HCT116 (cell line): ENCODE data around the gene POLR1B. TPM values are rescaled to one million over a fixed set of nuclear protein-coding genes. Genes with fewer than 3 reads are reported as not detected.

Experiments
- ATAC-seq: fragments of 200-7000 bp; cut with Tn5 transposase; 2 replicates; pipeline ENCODE4 v1.9.1; 2020; ENCODE audit warnings: mild to moderate bottlenecking, moderate library complexity
- BruUV-seq: library from RNA; stranded (reverse); fragments of 400-500 nt; replicated peaks from 2 replicates; lab custom pipeline; 2021; lab: Mats Ljungman, UMichigan
- CTCF ChIA-PET: fragments of 300-600 bp; sonication (Branson Sonifier 250); formaldehyde crosslinking; loops from one replicate; lab custom pipeline; 2021; ENCODE audit warnings: antibody characterized with exemption; lab: Charles Lee
- POLR2A ChIA-PET: fragments of 300-600, 350-600 bp; sonication (Branson Sonifier 250); formaldehyde crosslinking; loops from one replicate; lab custom pipeline; 2021; ENCODE audit warnings: antibody characterized with exemption; lab: Charles Lee
- RAD21 ChIA-PET, 2 experiments: fragments of 300-600 bp; sonication (Branson Sonifier 250); formaldehyde crosslinking; loops; one replicate each; lab custom pipeline; 2023; ENCODE audit warnings: low total read pairs in 2 of 2; ENCODE audit not compliant: uncharacterized antibody in 2 of 2, unreplicated experiment in 2 of 2, low non-redundant PET in 1 of 2; lab: Charles Lee
- DNase-seq: peaks from one replicate; pipeline ENCODE4 v3.0.0-alpha.2; 2010; ENCODE audit warnings: low read depth, low spot score
- H2AFZ ChIP-seq: fragments of 200-600 bp; shearing (Covaris generic), sonication (generic); 2 replicates; pipeline ENCODE4 v1.6.1; 2017; ENCODE audit warnings: low read depth, mixed run types, mixed read lengths, antibody characterized with exemption, low read length; ENCODE audit not compliant: poor library complexity, severe bottlenecking
- H3K27ac ChIP-seq: 2 replicates; pipeline ENCODE4 v1.5.1; 2012; ENCODE audit warnings: low read depth, low read length
- H3K27me3 ChIP-seq: fragments of 200-600 bp; sonication (generic); 2 replicates; pipeline ENCODE4 v1.6.1; 2016; ENCODE audit warnings: mixed run types, low read length, mixed read lengths; ENCODE audit not compliant: insufficient read depth
- H3K36me3 ChIP-seq, 2 experiments: fragments of 200-500 bp in 1 of 2; fragments of 200-600 bp in 1 of 2; sonication (Bioruptor generic) in 1 of 2; sonication (generic) in 1 of 2; 2 replicates each; pipeline versions ENCODE4 v1.5.1 to v1.6.1; 2014 to 2016; ENCODE audit warnings: low read length in 2 of 2, inconsistent platforms in 1 of 2, mixed read lengths in 1 of 2, mixed run types in 1 of 2; ENCODE audit not compliant: insufficient read depth in 2 of 2, control insufficient read depth in 1 of 2
- H3K4me1 ChIP-seq, 2 experiments: fragments of 200-600 bp in 1 of 2; sonication (generic) in 1 of 2; 2 replicates each; pipeline versions ENCODE4 v1.5.1 to v1.6.1; 2012 to 2017; ENCODE audit warnings: low read length in 2 of 2, inconsistent platforms in 1 of 2, mild to moderate bottlenecking in 1 of 2, mixed read lengths in 1 of 2, mixed run types in 1 of 2, moderate library complexity in 1 of 2; ENCODE audit not compliant: insufficient read depth in 2 of 2, control insufficient read depth in 1 of 2
- H3K4me2 ChIP-seq: fragments of 200-600 bp; sonication (generic); 2 replicates; pipeline ENCODE4 v1.6.1; 2017; ENCODE audit warnings: mixed run types, low read length, mixed read lengths
- H3K4me3 ChIP-seq, 2 experiments: fragments of 200-600 bp in 1 of 2; sonication (generic) in 1 of 2; replicated peaks in 1 of 2; 2 replicates each; pipeline ENCODE4 v1.5.1; 2011 to 2016; ENCODE audit warnings: low read length in 2 of 2, control low read depth in 1 of 2, low read depth in 1 of 2, mild to moderate bottlenecking in 1 of 2, mixed read lengths in 1 of 2, mixed run types in 1 of 2
- H3K79me2 ChIP-seq: fragments of 200-600 bp; sonication (generic); 2 replicates; pipeline ENCODE4 v1.6.1; 2017; ENCODE audit warnings: mild to moderate bottlenecking, mixed run types, low read length, moderate library complexity, mixed read lengths; ENCODE audit not compliant: insufficient read depth
- H3K9ac ChIP-seq: fragments of 200-600 bp; sonication (generic); 2 replicates; pipeline ENCODE4 v1.6.1; 2016; ENCODE audit warnings: low read length, mixed read lengths
- H3K9me2 ChIP-seq: fragments of 200-600 bp; sonication (generic), shearing (Covaris generic); 2 replicates; pipeline ENCODE4 v1.6.1; 2017; ENCODE audit warnings: mixed run types, mild to moderate bottlenecking, moderate library complexity; ENCODE audit not compliant: insufficient read depth
- H3K9me3 ChIP-seq, 2 experiments: fragments of 200-500 bp in 1 of 2; fragments of 200-600 bp in 1 of 2; sonication (Bioruptor generic) in 1 of 2; sonication (generic) in 1 of 2; 2 replicates each; pipeline ENCODE4 v1.6.1; 2014 to 2017; ENCODE audit warnings: low read length in 2 of 2, mixed read lengths in 2 of 2, inconsistent platforms in 1 of 2, low read depth in 1 of 2, mild to moderate bottlenecking in 1 of 2, mixed run types in 1 of 2, moderate library complexity in 1 of 2; ENCODE audit not compliant: control insufficient read depth in 1 of 2, insufficient read depth in 1 of 2
- H4K20me1 ChIP-seq: fragments of 200-600 bp; sonication (generic), shearing (Covaris generic); 2 replicates; pipeline ENCODE4 v1.6.1; 2017; ENCODE audit warnings: mixed run types, mild to moderate bottlenecking, moderate library complexity; ENCODE audit not compliant: insufficient read depth
- CBX3 ChIP-seq: IDR thresholded peaks from 2 replicates; pipeline ENCODE4 v1.6.1; 2012; ENCODE audit warnings: low read depth
- EGR1 ChIP-seq: IDR thresholded peaks from 2 replicates; pipeline ENCODE4 v1.6.1; 2012; ENCODE audit warnings: low read depth
- ELF1 ChIP-seq: IDR thresholded peaks from 2 replicates; pipeline ENCODE4 v1.6.1; 2012; ENCODE audit warnings: low read depth, borderline replicate concordance
- EZH2phosphoT487 ChIP-seq: fragments of 200-600 bp; IDR thresholded peaks from 2 replicates; pipeline ENCODE4 v1.6.1; 2018; ENCODE audit warnings: antibody characterized with exemption, borderline replicate concordance
- JUND ChIP-seq: IDR thresholded peaks from 2 replicates; pipeline ENCODE4 v1.6.1; 2012
- POLR2A ChIP-seq: IDR thresholded peaks from 2 replicates; pipeline ENCODE4 v1.7.0; 2011; ENCODE audit warnings: borderline replicate concordance; ENCODE audit not compliant: insufficient read depth, insufficient read length; ENCODE audit errors: extremely low read depth
- SIN3A ChIP-seq: IDR thresholded peaks from 2 replicates; pipeline ENCODE4 v1.6.1; 2012; ENCODE audit warnings: low read depth
- SP1 ChIP-seq: IDR thresholded peaks from 2 replicates; pipeline ENCODE4 v1.6.1; 2012; ENCODE audit warnings: low read depth
- SRF ChIP-seq: IDR thresholded peaks from 2 replicates; pipeline ENCODE4 v1.6.1; 2012; ENCODE audit warnings: low read depth
- TCF7L2 ChIP-seq: IDR thresholded peaks from 2 replicates; pipeline ENCODE4 v1.7.0; 2011; ENCODE audit warnings: borderline replicate concordance, inconsistent platforms; ENCODE audit not compliant: insufficient read depth, insufficient read length; ENCODE audit errors: extremely low read depth
- YY1 ChIP-seq: IDR thresholded peaks from 2 replicates; pipeline ENCODE4 v1.6.1; 2011; ENCODE audit warnings: low read length, low read depth, moderate library complexity, mild to moderate bottlenecking; ENCODE audit not compliant: insufficient replicate concordance; ENCODE audit errors: extremely low read depth
- ZFX ChIP-seq: fragments of 450-650 bp; IDR thresholded peaks from 2 replicates; pipeline ENCODE4 v1.6.1; 2017
- intact Hi-C: fragments of 100-400 bp; cut with micrococcal nuclease; formaldehyde crosslinking; loops from 2 replicates; pipeline ENCODE4 v1.10.0; 2022
- total RNA-seq: library from RNA; stranded (reverse); gene quantifications from one replicate; pipeline ENCODE4 v1.2.1, GENCODE V29; 2021; ENCODE audit not compliant: unreplicated experiment
- TF ChIP-seq, protein P1 (sequence below): IDR thresholded peaks from 2 replicates; pipeline ENCODE4 v1.6.1; 2012
- TF ChIP-seq, protein P2 (sequence below), 3 experiments: fragments of 200-600 bp in 1 of 3; sonication (generic) in 1 of 3; IDR thresholded peaks in 2 of 3; conservative IDR thresholded peaks in 1 of 3; 2 replicates each; pipeline ENCODE4 v1.5.1; 2012 to 2017; ENCODE audit warnings: low read depth in 2 of 3, low read length in 2 of 3, antibody characterized with exemption in 1 of 3, borderline replicate concordance in 1 of 3, control low read depth in 1 of 3, mild to moderate bottlenecking in 1 of 3, mixed read lengths in 1 of 3, mixed run types in 1 of 3, moderate library complexity in 1 of 3; ENCODE audit not compliant: insufficient read depth in 1 of 3

POLR1B gene
- total RNA-seq, 1 experiment from 2014 or later, result 57.7 TPM

DNA sequence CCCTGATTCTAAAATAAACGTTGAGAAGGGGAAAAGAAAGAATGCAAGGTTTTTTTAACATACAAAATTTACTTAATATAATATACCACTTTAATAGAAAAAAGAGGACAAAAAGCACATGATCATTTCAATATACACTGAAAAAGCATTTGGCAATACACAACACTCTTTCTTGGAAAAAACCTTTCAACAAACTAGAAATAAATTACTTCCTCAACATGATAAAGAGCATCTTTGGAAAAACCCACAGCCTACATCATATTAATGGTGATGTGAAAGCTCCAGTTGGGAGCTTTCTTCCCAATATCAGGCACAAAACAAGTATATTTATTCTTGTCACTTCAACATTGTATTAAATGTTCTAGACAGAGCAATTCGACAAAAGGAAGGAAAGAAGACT, 3.0 kb upstream of the POLR1B start:
- Histone ChIP-seq H3K79me2 (peaks cover 21% of the 10 kb centered on the region), H3K4me1 (peaks cover 4 to 15% of the 10 kb centered on the region in 2 experiments), H3K4me3 (no peak overlapping the region), H2AFZ (no peak overlapping the region), H3K36me3 (no peaks in the 10 kb centered on the region), H3K27ac (no peak overlapping the region), H3K9ac (no peak overlapping the region), H3K9me3 (no peaks in the 10 kb centered on the region), H3K9me2 (no peaks in the 10 kb centered on the region), H4K20me1 (no peaks in the 10 kb centered on the region; the same call in 1 of the 2 replicates), H3K4me2 (no peak overlapping the region), H3K27me3 (no peaks in the 10 kb centered on the region)
- TF ChIP-seq EZH2phosphoT487, result no peak
- TF ChIP-seq SP1, result no peak
- TF ChIP-seq, protein P1, sequence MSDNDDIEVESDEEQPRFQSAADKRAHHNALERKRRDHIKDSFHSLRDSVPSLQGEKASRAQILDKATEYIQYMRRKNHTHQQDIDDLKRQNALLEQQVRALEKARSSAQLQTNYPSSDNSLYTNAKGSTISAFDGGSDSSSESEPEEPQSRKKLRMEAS, result no peak
- TF ChIP-seq JUND, result no peak
- TF ChIP-seq SRF, result no peak
- no peak for TF ChIP-seq TCF7L2
- TF ChIP-seq ZFX, result no peak
- no peak for TF ChIP-seq SIN3A
- no peak for TF ChIP-seq POLR2A
- TF ChIP-seq, protein P2, sequence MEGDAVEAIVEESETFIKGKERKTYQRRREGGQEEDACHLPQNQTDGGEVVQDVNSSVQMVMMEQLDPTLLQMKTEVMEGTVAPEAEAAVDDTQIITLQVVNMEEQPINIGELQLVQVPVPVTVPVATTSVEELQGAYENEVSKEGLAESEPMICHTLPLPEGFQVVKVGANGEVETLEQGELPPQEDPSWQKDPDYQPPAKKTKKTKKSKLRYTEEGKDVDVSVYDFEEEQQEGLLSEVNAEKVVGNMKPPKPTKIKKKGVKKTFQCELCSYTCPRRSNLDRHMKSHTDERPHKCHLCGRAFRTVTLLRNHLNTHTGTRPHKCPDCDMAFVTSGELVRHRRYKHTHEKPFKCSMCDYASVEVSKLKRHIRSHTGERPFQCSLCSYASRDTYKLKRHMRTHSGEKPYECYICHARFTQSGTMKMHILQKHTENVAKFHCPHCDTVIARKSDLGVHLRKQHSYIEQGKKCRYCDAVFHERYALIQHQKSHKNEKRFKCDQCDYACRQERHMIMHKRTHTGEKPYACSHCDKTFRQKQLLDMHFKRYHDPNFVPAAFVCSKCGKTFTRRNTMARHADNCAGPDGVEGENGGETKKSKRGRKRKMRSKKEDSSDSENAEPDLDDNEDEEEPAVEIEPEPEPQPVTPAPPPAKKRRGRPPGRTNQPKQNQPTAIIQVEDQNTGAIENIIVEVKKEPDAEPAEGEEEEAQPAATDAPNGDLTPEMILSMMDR (IDR thresholded peaks at IDR 0.05 in 2 of 3, conservative IDR thresholded peaks at IDR 0.05 in 1 of 3; ENCODE audit: borderline replicate concordance in 1 of 3, insufficient read depth in 1 of 3, low read depth in 2 of 3, low read length in 2 of 3), result no peak
- no peak for TF ChIP-seq CBX3
- no peak for TF ChIP-seq ELF1
- no peak for TF ChIP-seq YY1
- no peak for TF ChIP-seq EGR1
- ChIA-PET POLR2A (no interaction called here), CTCF (no interaction called here), RAD21 (no interaction called here)
- ATAC-seq (no peak), DNase-seq (no peak)
- intact Hi-C loops, result no loop called here
- BruUV-seq, result no TSS peak
